Measurements from ENCODE around the gene FARS2. TPM values are rescaled to one million over a fixed set of nuclear protein-coding genes. Genes with fewer than 3 reads are reported as not detected.

The FARS2 gene
- total RNA-seq, 3 donors from 2014 or later = 12.0 to 29.6 (median 24.3) TPM

- Histone ChIP-seq H3K4me3 (no peak overlapping the region), H3K36me3 (no peaks in the 10 kb centered on the region), H3K27me3 (no peaks in the 10 kb centered on the region), H3K9me3 (peaks cover 0 to 9% of the 10 kb centered on the region in 2 donors), H3K27ac (no peak overlapping the region), H3K4me1 (no peaks in the 10 kb centered on the region)
- no peak for TF ChIP-seq CTCF (IDR thresholded peaks at IDR 0.05)
- TF ChIP-seq POLR2AphosphoS5 (IDR thresholded peaks at IDR 0.05) = no peak
- no peak for TF ChIP-seq POLR2A (IDR thresholded peaks at IDR 0.05)
- intact Hi-C loops (cut with DNase I; ENCODE audit: low total_unique reads) = no loop called here
- no peak for DNase-seq (ENCODE audit: low spot score in 2 of 2)
Observed at GRCh38 chr6:5403076-5403475, 141.8 kb downstream of the FARS2 start.

GRCh38 chr6:5403609-5404008, 142.3 kb downstream of the FARS2 start:
- Histone ChIP-seq H3K4me3 (no peak overlapping the region), H3K4me1 (no peaks in the 10 kb centered on the region), H3K27ac (no peak overlapping the region), H3K27me3 (no peaks in the 10 kb centered on the region), H3K9me3 (peaks cover 0 to 9% of the 10 kb centered on the region in 2 donors), H3K36me3 (no peaks in the 10 kb centered on the region)
- DNase-seq (ENCODE audit: low spot score in 2 of 2) = no peak
- TF ChIP-seq POLR2A (IDR thresholded peaks at IDR 0.05) = no peak
- no peak for TF ChIP-seq POLR2AphosphoS5 (IDR thresholded peaks at IDR 0.05)
- intact Hi-C loops (cut with DNase I; ENCODE audit: low total_unique reads) = no loop called here

GRCh38 chr6:5405976-5406375, 144.7 kb downstream of the FARS2 start:
- no peak overlapping the region for H3K4me3 ChIP-seq
- TF ChIP-seq CTCF (IDR thresholded peaks at IDR 0.05) = no peak
- TF ChIP-seq POLR2AphosphoS5 (IDR thresholded peaks at IDR 0.05) = no peak
- no peak for TF ChIP-seq POLR2A (IDR thresholded peaks at IDR 0.05)
- no peaks in the 10 kb centered on the region for H3K4me1 ChIP-seq
- H3K27me3 ChIP-seq = no peaks in the 10 kb centered on the region
- intact Hi-C loops (cut with DNase I; ENCODE audit: low total_unique reads) = no loop called here
- no peaks in the 10 kb centered on the region for H3K36me3 ChIP-seq
- no peak overlapping the region for H3K27ac ChIP-seq
- DNase-seq (ENCODE audit: low spot score in 2 of 2) = no peak
- peaks cover 0 to 9% of the 10 kb centered on the region in 2 donors for H3K9me3 ChIP-seq

GRCh38 chr6:5411414-5411813, 150.1 kb downstream of the FARS2 start:
- Histone ChIP-seq H3K27ac (no peak overlapping the region), H3K36me3 (no peaks in the 10 kb centered on the region), H3K9me3 (no peaks in the 10 kb centered on the region), H3K4me3 (no peak overlapping the region), H3K27me3 (no peaks in the 10 kb centered on the region), H3K4me1 (no peaks in the 10 kb centered on the region)
- TF ChIP-seq POLR2AphosphoS5 (IDR thresholded peaks at IDR 0.05) (no peak), CTCF (IDR thresholded peaks at IDR 0.05) (no peak), POLR2A (IDR thresholded peaks at IDR 0.05) (no peak)
- intact Hi-C loops (cut with DNase I; ENCODE audit: low total_unique reads) = no loop called here
- DNase-seq (ENCODE audit: low spot score in 2 of 2) = no peak

- intact Hi-C loops (cut with DNase I; ENCODE audit: low total_unique reads) = no loop called here
- no peak overlapping the region for H3K4me3 ChIP-seq
- TF ChIP-seq POLR2A (IDR thresholded peaks at IDR 0.05) = no peak
- TF ChIP-seq CTCF (IDR thresholded peaks at IDR 0.05) = no peak
- no peak for TF ChIP-seq POLR2AphosphoS5 (IDR thresholded peaks at IDR 0.05)
Observed at GRCh38 chr6:5412017-5412416, 150.7 kb downstream of the FARS2 start.

GRCh38 chr6:5412663-5413062, 151.3 kb downstream of the FARS2 start:
- Histone ChIP-seq H3K36me3 (no peaks in the 10 kb centered on the region), H3K27ac (no peak overlapping the region), H3K4me3 (no peak overlapping the region), H3K27me3 (no peaks in the 10 kb centered on the region), H3K4me1 (no peaks in the 10 kb centered on the region), H3K9me3 (no peaks in the 10 kb centered on the region)
- TF ChIP-seq POLR2AphosphoS5 (IDR thresholded peaks at IDR 0.05) (no peak), CTCF (IDR thresholded peaks at IDR 0.05) (no peak), POLR2A (IDR thresholded peaks at IDR 0.05) (no peak)
- no peak for DNase-seq (ENCODE audit: low spot score in 2 of 2)
- intact Hi-C loops (cut with DNase I; ENCODE audit: low total_unique reads) = no loop called here

More at GRCh38 chr6:5412017-5412416, 150.7 kb downstream of the FARS2 start:
- Histone ChIP-seq H3K4me1 (no peaks in the 10 kb centered on the region), H3K36me3 (no peaks in the 10 kb centered on the region), H3K27ac (no peak overlapping the region), H3K9me3 (no peaks in the 10 kb centered on the region), H3K27me3 (no peaks in the 10 kb centered on the region)
- DNase-seq (ENCODE audit: low spot score in 2 of 2) = no peak
